B cell (primary cell): ENCODE results near the gene GPR27.

ENCODE experiments used
- CTCF ChIP-seq: fragments of 200-600 bp; IDR thresholded peaks from one replicate; pipeline ENCODE4 v1.8.0; 2022; ENCODE audit warnings: antibody characterized with exemption, mild to moderate bottlenecking
- EZH2 ChIP-seq: IDR thresholded peaks from 2 replicates; pipeline ENCODE4 v1.6.1; 2012; ENCODE audit warnings: borderline replicate concordance, low read depth, mild to moderate bottlenecking, moderate library complexity, low read length; ENCODE audit not compliant: insufficient read depth, poor library complexity, severe bottlenecking

- no peak for TF ChIP-seq CTCF
- TF ChIP-seq EZH2, result no peak
These were observed 32.0 kb upstream of the GPR27 start for GRCh38 chr3:71721651-71722157.
